Epidermal melanocyte (primary cell): Measurements from ENCODE around the gene GRIK5.
"Not testable (repeated sequence)": the region's sequence is repeated elsewhere in the genome, so short reads cannot be mapped to it uniquely, and the experiment has no call there.

Source experiments
- DNase-seq: peaks from one replicate; pipeline ENCODE4 v3.0.0; 2011; ENCODE audit warnings: low spot score; ENCODE audit not compliant: insufficient read length

Gene GRIK5

DNA sequence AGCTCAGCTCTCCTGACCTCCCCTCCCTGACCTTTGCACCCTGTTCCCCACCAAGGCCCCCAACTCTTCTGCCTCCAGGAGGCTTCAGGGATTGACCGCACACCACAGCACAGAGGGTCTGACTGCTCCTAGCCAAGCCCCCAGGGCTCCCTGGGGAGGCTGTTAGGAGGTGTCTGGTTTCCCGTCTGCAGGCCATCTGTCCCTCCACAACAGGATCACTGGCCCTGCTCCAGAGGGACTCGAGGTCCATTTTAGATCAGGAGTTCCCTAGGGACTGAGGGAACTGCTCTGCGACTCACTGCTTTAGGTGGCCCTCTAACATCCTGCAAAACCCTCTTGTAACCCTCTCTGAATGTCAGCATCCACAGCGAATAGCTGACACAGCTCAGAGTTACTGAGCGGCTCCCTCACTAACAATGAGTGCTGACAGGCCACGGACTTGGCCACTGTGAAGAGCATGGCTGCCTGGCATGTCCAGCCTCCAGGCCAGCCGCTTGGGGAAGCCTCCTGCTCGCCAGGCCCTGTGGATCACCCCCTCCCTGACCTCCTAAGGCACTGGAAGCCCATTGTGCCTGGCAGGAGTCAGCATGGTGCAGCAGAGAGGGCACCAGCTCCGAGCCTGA, 17.7 kb downstream of the GRIK5 start:
- DNase-seq = peak; percentile 7

DNA sequence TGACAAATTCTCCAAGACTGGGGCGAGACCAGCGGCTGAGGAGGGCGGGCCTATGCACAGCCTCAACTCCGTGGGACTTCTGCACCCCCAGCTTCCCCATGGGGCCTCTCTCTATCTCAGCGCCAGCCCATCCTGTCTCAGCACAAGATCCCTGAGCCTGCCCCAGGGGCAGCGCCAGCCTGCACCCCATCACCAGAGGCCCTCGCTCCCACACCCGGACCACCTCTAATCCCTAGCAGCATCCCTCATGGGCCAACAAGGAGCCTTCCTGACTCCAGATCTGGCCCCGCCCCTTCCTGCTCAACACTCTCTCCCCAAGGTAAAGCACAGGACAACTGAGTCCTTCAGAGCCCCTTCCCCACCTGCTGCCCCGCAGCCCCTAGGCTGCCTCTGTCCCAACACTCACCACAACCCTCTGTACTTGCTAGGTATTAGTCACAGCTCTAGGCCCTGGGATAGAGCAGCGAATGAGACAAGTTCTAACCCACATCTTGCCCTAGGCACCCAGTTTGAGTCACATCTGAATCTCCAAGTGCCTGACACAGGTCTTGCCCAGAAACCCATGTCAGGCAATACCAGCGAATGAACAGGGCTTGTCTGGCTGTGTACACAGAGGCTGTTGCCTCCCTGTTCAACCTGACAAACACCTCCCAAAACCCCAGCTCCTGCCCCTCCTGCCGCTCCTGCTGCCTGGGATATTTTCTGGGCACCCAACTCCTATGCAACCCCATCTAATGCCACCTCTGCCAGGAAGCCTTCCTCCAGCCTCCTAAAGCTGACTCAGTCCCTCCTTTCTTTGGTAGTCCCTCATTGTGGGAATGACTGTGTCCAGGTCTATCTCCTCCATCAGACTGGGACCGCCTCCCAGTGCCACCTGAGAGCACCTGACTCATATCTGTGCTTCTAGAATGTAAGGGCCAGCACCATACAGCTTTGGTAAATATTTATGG, 18.6 kb downstream of the GRIK5 start:
- DNase-seq = peak; percentile 1

DNA sequence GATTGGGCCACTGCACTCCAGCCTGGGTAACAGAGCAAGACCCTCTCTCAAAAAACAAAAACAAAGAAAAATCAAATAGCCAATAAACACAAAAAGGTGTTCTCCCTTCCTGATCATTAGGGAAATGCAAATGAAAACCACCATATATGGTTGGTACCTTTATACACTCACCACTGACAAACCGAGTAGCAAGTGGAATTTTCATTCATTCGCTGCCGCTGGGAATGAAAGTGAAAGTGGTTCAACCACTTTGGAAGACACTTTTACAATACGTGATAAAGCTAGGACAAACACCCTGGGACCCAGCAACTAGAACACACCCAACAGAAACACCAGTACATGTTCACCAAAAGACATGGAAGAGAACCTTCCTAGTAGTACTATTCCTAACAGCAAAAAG, 21.0 kb downstream of the GRIK5 start:
- DNase-seq = peak; percentile 4

- no peak for DNase-seq
These were observed 24.4 kb downstream of the GRIK5 start for GRCh38 chr19:42045575-42045974.

- DNase-seq = no peak
These were observed 27.4 kb downstream of the GRIK5 start for GRCh38 chr19:42042455-42043170.

DNA sequence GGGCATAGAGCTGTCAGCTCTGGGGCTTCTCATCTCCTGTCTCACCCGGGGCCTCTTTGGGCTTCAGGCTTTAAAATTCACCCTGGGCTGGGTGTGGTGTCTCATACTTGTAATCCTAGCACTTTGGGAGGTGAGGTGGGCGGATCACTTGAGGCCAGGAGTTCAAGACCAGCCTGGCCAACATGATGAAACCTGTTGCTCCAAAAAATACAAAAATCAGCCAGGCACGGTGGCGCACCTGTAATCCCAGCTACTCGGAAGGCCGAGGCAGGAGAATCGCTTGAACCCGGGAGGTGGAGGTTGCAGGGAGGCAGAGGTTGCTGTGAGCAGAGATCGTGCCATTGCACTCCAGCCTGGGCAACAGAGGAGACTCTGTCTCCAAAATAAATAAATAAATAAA, 29.5 kb downstream of the GRIK5 start:
- DNase-seq = not testable (repeated sequence)

GRCh38 chr19:42040031-42040430, 30.0 kb downstream of the GRIK5 start:
- no peak for DNase-seq

DNA sequence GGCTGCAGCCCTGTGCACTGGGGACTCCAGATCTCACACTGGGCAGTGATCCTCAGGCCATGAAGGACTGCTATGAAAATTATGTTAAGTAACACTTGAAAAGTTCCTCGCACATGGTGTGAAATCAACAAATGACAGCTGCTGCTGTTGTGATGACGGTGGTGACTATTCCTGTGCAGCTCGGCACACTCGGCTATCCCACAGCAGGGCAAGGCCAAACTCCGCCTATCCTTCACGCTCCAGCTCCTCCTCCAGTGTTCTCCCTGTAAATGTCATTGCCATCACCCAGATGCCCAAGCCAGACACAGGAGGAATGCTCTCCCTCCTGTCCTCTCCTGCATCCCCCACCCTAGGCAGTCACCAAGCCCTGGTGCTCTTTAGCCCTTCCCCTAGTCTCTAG, 31.3 kb downstream of the GRIK5 start:
- no peak for DNase-seq

- no peak for DNase-seq
These were observed 32.4 kb downstream of the GRIK5 start for GRCh38 chr19:42037649-42038048.

- peak; percentile 73 for DNase-seq
These were observed 35.2 kb downstream of the GRIK5 start for GRCh38 chr19:42034640-42035391.

DNA sequence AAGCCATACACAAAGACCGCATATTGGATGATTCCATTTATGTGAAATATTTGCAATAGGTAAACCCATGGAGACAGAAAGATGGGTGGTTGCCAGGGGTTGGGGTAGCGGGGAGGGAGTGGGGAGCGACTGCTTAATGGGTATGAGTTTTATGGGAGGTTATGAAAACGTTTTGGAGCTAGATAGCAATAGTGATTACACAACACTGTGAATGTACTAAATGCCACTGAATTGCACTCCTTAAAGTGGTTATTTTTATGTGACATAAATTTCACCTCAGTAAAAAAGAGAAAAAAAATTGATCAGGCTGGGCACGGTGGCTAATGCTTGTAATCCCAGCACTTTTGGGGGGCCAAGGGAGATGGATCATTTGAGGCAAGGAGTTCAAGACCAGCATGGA, 36.6 kb downstream of the GRIK5 start:
- DNase-seq = no peak

DNA sequence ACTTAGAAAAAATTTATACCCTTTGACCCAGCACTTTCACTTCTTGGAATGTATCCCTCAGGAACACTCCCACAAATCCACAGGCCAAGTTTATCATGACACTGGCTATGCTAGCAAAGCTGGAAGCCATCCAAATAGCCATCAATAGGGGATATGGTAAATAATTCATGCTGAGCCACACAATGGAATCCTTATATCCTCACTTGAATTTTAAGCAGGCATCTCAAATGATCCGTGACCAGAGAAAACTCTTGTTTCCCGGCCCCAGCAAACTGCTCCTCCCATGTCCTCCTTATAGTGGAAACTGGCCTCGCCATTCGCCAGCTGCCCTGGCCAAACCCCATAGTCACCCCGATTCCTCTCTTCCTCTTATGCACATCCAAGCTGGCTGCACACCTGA, 37.6 kb downstream of the GRIK5 start:
- peak; percentile 82 for DNase-seq

DNA sequence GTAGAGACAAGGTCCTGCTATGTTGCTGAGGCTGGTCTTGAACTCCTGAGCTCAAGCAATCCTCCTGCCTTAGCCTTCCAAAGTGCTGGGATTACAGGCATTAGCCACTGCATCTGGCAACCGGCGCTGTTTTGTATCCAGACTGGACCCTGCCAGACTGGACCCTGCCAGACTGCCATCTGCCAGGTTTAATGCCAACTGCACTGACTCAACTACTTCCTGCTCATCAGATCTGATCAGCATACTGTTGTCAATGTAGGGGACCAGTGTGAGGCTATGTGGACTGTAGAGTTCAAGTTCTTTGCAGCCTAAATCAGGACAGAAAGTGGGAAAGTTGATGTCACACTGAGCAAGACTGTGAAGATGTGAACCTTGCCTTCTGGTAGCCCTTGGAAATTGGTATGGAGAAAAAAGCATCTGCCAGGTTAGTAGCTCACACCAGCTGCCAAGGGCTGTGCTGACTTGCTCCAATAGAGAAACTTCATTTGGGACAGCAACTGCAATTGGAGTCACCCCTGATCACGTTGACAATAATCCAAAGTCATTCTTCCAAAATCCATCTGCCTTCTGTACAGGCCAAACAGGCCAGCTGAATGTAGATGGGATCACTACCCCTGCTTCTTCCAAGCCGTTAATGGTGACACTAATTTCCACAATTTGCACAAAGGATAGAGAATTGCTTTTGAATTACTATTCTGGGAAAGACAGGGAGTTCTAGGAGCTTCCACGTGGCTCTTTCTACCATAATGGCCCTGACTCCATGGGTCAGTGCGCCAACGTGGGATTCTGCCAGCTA, 39.2 kb downstream of the GRIK5 start:
- no peak for DNase-seq

DNA sequence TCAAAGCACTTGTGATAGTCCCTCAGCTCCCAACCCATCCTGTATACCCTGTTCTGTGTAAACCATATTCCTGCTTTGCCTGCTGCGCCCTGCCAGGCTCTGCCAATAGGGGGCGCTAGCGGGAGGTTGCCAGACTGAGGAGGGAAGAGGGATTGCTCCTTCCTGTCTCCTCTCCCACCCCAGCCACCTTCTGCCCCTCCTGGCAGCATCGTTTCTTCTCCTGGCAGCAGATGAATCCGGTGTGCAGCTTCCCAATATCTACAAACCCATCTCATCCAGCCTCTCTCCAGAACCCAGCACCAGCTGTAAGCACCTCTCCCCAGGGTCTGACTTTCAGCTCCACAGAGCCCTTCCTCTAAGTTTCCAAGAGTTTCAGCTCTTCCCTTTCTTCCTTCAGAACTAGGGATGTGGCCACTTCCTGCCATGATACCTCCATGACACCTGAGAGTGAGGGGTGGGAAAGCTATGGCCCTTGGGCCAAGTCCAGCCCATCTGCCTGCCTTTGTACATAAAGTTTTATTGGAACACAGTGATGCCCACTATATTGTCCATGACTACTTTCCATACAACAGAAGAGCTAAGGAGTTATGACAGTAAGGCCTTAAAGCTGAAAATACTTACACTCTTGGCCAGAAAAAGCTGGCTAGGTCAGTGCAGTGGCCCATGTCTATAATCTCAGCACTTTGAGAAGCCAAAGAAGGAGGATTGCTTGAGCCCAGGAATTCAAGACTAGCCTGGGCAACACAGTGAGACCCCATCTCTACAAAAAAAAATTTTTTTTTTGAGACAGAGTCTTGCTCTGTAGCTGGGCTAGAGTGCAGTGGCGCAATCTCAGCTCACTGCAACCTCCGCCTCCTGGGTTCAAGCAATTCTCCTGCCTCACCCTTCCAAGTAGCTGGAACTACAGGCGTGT, 41.4 kb downstream of the GRIK5 start:
- no peak for DNase-seq

DNA sequence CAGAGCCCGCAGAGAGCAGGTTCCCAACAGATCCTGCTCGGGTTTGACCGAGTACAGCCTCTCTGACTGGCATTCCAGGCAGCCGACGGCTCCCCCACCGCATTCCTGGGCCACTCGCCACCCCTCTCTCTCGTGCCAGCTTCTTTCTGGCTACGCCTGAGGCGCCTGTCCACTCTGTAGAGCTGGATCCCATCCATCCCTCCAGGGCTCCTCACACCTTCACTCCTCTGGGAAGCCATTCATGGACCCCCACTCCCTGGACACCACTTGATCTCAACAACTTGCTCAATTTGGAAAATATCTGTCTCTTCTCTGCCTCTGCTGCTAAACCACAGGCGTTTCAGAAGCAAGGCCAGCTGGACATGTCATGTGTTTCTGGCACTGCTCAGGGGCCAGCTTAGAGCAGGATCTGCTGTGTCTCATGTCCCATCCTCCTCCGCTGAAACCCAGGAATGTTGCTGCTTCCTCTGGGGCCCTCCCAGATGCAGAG, 45.3 kb downstream of the GRIK5 start:
- peak; percentile 70 for DNase-seq

DNA sequence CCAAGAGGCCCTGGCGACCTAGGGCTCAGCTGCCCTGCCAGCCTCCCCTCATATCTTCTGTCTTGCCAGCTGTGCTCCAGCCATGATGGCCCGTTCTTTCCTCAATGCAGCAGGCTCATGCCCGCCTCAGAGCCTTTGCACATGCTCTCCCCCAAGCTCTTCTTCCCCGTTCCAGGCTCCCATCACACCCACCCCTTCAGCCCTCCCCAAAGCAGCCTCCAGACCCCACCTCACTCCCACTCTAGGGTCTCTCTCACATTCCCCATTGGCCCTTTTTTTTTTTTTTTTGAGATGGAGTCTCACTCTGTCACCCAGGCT, 46.1 kb downstream of the GRIK5 start:
- no peak for DNase-seq

GRCh38 chr19:42023121-42023942, 46.7 kb downstream of the GRIK5 start:
- no peak for DNase-seq

DNA sequence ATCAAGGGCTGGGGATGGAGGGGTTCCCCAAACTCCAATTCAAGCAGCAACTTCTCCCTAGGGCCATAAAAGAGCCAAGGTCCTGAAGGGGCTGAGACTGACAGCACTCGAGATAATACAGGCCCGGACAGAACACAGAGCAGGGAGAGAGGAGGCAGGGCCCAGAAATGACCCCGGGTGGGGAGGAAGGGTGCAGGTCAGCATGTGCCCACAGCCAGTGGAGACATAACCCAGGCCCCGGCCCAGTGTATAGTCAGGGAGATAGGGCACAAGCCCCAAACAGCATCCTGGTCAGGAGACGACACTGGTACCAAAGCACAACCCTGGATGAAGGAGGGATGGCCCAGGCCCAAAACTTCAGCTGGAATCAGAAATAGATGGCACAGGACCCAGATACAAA, 47.4 kb downstream of the GRIK5 start:
- no peak for DNase-seq

- DNase-seq = no peak
These were observed 48.8 kb downstream of the GRIK5 start for GRCh38 chr19:42021185-42021584.
